Keratinocyte (primary cell): ENCODE data around the gene SPAG6.

Experiments used
- CTCF ChIP-seq, 3 experiments: IDR thresholded peaks in 1 of 3; conservative IDR thresholded peaks in 1 of 3; optimal IDR thresholded peaks in 1 of 3; 2 replicates in 2 of 3; 3 replicates in 1 of 3; pipeline versions ENCODE3 to v1.5.1; 2011; ENCODE audit warnings: low read length in 3 of 3, mild to moderate bottlenecking in 3 of 3, moderate library complexity in 2 of 3, control low read depth in 1 of 3, inconsistent platforms in 1 of 3; ENCODE audit not compliant: insufficient read depth in 2 of 3; ENCODE audit errors: extremely low read depth in 1 of 3
- EZH2 ChIP-seq: IDR thresholded peaks from one replicate; pipeline ENCODE4 v1.6.1; 2012; ENCODE audit warnings: inconsistent platforms, mild to moderate bottlenecking, low read length, moderate library complexity

GRCh38 chr10:22443175-22443901, 98.0 kb downstream of the SPAG6 start:
- TF ChIP-seq CTCF (optimal IDR thresholded peaks at IDR 0.05 in 1 of 3, IDR thresholded peaks at IDR 0.05 in 1 of 3, conservative IDR thresholded peaks at IDR 0.05 in 1 of 3; ENCODE audit: extremely low read depth in 1 of 3, insufficient read depth in 2 of 3, low read length in 3 of 3) (no peak), EZH2 (no peak)
